B cell (primary cell): ENCODE data around the gene LRRC4C.

Experiments
- EZH2 ChIP-seq: IDR thresholded peaks from 2 replicates; pipeline ENCODE4 v1.6.1; 2012; ENCODE audit warnings: borderline replicate concordance, low read depth, mild to moderate bottlenecking, moderate library complexity, low read length; ENCODE audit not compliant: insufficient read depth, poor library complexity, severe bottlenecking
- TF ChIP-seq, protein P1 (sequence below): fragments of 200-600 bp; IDR thresholded peaks from one replicate; pipeline ENCODE4 v1.8.0; 2022; ENCODE audit warnings: antibody characterized with exemption, mild to moderate bottlenecking

DNA sequence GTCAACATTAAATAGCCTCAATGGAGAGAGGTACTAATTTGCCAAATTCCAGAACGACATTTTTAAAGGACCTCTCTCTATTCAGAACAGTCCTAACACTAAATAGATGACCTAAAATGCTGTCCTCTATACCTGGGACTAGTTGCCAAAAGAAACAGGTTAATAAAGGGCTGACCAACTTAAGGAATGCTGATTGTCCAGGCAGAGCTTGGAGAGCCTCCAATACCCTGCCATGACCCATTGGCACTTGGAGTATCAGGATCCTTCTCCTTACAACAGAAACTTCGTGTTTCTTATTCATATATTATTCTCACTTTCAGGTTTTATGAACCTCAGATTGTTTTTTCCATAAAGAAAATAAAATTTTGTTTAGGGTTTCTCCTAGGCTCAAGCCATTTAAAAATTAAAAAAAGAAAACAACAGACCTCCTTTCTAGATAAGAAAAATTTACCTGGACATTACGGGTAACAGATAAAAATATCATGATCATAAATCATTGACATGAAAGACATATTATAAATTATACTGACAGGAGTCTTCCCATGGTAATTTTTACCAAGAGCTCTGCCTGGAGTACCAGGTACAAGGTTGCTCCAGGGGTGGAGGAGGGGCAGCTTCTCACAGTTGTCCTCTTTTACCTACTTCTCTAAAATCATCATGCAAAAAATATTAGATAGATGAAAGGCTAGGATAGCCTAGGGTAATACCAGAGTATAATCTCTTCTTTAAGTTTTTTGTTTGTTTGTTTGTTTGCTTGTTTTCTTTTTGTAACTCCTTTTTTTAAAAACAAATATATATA, 2.0 kb downstream of the LRRC4C start:
- TF ChIP-seq, protein P1, sequence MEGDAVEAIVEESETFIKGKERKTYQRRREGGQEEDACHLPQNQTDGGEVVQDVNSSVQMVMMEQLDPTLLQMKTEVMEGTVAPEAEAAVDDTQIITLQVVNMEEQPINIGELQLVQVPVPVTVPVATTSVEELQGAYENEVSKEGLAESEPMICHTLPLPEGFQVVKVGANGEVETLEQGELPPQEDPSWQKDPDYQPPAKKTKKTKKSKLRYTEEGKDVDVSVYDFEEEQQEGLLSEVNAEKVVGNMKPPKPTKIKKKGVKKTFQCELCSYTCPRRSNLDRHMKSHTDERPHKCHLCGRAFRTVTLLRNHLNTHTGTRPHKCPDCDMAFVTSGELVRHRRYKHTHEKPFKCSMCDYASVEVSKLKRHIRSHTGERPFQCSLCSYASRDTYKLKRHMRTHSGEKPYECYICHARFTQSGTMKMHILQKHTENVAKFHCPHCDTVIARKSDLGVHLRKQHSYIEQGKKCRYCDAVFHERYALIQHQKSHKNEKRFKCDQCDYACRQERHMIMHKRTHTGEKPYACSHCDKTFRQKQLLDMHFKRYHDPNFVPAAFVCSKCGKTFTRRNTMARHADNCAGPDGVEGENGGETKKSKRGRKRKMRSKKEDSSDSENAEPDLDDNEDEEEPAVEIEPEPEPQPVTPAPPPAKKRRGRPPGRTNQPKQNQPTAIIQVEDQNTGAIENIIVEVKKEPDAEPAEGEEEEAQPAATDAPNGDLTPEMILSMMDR = no peak
- no peak for TF ChIP-seq EZH2
